Measurements from ENCODE around the gene DPYD.

DPYD gene

DNA sequence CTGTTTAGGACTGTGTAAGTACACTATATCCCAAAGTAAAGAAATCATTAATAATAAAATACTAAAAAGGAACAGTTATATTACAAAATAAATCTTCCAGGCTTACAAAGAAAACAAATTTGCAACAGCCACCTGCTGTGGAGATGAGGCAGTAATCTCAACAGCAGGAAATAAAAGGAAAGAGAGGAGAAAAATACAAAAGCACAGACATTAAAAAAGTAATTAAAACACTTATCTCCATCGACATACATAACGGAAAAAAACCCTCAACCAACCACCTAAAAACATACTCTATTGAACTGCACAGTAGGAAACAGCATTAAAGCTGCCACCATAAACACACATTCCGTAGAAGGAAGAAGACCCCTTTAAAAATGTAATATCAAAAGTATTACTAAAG, 317.6 kb downstream of the DPYD start:
- DNase-seq: no peak

DNA sequence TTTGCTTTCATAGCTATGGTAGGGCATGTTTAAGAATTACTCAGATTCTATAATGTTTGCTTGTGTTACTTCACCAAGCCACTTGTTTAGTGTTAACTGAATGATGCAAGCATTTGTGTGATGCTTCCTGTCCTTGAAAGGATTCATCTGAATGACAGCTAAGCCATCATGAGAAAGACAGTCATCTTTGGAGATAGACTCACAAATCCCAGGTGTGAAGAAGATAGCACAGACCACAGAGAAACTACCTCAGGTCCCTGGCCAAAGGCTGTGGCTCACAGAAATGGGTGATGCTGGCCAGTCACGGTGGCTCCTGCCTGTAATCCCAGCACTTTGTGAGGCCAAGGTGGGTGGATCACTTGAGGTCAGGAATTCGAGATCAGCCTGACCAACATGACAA, 321.4 kb downstream of the DPYD start:
- no peak for DNase-seq

DNA sequence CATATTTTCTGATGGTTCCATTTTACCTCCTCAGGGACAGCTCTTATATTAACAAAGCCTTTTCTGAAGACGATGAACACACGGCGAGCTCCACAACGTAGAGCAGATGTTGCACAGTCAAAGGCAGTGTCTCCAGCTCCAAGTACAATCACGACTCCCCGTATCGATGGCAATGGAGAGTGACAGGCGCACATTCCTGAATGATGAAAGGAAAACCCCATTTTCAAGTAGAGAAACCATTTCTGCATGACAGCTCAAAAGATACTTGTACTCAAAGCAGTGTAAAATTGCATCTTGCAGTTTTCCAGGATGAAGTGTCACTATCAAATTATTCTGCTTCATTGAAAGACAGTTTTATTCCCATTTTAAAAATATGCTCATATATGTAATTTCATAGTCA, 327.6 kb downstream of the DPYD start:
- DNase-seq: no peak

DNA sequence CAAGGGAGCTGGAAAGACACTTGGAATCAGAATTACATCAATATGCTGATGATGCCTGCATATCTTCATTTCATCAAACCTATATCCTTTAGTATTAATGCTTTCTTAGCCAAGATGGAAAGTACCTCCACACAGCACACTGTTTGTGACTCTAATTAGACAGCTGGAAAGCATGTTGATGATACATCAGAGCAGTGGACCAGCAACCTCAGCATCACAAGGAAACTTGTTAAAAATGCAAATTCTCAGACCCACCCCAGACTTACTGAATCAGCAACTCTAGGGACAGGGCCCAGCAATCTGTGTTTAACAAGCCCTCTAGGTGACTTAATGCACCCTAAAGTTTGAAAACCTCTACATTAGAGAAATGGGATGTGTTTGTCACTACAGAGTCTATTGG, 332.1 kb downstream of the DPYD start:
- DNase-seq: no peak

DNA sequence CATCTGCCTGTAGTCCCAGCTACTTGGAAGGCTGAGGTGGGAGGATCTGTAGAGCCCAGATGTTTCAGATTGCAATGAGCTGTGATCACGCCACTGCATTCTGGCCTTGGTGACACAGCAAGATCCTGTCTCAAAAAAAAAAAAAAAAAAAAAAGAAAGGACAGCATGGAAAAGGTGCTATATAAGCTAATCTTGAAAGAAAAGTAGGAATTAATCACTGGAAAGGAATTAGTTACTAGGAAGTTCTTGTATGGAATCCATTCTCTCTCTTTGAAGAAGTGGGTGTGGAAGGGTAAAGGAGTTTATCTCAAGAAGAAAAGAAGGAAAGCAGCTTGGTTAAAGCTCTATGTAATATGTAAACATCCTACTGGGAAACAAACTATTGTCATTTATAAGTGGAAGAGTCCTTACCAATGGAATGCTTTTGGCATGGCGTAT, 339.2 kb downstream of the DPYD start:
- DNase-seq: no peak

DNA sequence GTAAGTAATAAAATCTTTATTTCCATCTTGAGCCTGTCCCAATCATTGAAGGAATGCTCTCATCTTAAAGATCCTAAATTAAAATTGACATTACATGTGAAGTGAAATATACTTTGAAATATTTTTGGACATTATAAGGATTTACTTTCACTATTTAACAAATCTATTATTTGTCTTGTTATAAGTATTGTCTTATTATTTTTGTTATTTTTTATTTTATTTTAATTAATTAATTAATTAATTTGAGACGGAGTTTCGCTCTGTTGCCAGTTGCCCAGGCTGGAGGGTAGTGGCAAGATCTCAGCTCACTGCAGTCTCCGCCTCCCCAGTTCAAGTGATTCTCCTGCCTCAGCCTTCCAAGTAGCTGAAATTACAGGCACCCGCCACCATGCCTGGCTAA, 343.2 kb downstream of the DPYD start:
- no peak for DNase-seq

DNA sequence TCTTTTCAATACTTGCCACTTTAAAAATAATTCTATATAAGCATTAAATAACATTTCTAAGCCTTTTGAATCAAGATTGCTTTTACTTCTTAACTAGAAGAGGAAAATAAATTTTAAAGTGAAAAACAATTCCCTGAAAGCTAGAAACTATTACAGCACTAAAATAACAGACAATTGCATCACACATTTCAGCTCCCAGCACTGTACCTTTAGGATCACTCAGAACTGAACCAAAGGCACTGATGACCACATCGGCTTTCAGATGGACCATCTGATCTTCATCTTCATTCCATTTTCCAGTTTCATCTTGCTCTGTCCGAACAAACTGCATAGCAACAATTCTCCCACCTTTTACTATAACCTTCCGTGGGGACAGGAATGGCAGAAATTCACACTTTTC, 347.3 kb downstream of the DPYD start:
- DNase-seq: no peak

DNA sequence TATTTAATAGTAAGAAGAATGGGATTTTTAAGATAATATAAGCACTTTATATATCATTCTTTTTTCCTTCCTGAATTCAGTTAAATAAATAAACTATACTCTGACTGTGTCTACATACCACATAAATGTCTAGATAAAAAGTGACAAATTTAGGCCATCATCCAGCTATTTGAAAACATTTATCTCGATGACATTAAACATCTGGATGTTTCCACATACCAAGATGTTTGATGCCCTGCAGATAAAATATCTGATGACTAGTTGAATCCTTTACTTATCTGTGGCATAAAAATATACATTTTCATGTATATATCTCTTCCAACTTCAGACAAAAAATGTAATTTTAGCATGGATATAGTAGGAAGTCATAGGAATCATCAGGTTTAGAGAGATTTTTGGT, 348.3 kb downstream of the DPYD start:
- no peak for DNase-seq

DNA sequence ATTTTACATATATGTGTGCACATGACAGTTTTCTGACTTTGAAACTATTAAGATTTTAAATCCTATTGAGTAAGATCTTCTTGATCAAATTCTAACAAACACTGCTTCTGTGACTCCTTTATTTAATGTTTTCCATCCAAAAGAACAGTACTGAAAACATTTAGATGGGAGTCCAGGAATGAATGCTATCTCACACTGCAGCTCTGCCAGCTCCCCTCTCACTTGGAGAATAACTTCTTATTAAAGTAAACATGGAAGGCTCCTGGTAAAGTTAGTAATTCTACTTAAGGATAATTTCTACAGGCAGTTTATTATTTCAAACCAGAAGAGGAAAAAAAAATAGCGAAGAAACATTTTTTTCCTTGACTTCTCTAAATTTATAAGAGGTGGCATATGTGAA, 349.1 kb downstream of the DPYD start:
- no peak for DNase-seq

DNA sequence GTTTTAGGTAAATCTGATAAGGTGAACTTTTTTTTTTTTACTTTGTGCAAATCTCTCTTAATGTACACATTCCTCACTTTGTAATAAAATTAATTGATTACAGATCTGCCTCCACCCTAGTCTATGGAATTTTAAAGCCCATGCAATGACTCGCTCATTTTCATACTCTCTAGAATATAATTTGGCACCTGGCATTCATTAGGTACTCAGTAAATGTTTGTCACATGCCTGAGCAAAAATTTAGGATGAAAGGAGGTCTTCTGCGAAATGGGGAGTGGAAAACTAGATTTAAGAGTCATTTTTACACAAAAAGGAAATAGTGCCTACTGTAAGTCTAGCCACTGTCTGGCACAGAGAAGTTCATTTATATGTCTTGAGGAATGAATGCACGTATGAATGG, 350.1 kb downstream of the DPYD start:
- no peak for DNase-seq

DNA sequence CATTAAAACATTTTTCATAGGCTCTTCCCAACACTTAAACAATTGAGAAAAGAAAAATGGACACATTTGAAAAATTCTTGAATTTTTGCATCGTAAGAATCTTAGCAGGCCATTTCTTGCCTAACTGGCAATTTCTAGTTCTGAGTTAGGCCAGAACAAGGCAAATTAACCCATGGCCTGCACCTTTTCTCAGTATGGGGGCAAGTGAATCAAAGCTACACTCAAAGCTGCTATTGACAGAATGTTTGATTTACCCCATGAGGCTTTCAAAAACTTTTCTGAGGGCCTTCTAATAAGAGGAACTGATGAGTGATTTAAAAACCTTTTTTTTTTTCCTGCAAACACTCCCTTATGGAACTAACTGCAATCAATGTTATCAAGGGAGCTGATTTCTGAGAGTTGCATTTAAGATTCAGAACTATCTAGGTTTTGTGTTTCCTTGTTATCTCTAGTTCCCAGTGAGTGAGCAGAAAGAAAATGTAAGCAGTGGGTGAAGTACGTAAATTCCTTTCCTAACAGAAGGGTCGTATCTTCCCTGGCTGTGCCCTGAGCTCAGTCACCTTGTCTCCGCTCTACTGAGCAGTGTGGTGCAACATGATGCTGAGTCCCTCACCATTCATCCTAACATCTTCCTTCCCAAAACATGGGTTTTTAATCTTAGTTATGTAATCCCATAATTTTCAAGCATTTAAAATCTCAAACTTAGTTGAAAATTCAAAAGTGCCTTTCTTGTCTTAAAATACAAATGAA, 353.7 kb downstream of the DPYD start:
- DNase-seq: no peak

DNA sequence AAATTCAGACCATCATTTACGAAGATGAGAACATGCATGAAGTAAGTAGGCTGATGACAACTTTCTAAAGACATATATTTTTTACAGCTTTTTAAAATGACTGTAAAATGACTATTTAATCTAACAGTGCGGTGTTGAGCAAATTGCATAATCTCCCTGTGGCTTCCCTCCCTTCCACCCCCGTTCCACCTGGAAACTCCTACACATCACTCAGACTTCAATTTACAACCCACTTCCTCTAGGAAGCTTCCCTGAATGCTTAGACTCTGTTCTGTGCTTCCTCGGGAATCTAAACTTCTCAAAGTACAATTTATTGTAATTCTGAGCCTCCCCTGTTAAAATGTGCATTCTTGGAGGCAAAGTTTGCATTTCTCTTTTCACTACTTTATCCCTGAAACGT, 354.9 kb downstream of the DPYD start:
- DNase-seq: no peak

DNA sequence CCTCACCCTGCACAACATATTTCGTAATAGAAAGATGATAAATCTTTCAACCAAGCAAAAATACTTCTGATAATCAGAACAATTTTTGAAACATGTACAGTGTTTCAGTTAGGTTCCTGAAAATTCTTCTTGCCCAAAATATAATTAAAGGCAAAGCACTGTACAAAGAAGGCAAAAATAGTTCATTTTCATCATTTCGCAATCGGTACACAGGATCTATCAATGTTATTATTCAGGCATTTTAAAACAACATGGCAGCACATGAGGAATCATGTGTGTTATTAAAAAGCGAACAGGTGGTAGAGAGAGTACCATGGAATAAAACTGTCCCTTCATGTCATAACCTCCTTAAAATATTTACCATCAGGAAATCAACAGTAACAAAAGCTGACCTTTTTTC, 356.9 kb downstream of the DPYD start:
- no peak for DNase-seq

DNA sequence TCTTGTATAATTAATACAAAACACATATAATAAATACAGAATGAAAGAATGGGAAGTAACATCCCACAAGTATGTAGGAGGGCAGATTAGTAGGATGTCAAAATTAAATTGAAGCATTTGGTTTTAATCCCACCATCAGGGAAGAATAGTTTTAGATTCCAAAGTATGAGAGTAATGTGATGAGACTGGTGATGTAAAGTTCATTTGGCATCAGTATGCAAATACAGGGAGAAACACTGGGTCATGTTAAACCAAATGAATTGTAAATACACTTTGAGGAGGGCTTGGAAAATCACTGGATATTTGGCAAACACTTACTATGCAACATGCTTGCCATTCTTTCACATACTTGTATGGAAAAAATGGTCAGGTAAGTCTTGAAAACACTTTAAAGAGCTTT, 358.8 kb downstream of the DPYD start:
- DNase-seq: no peak

DNA sequence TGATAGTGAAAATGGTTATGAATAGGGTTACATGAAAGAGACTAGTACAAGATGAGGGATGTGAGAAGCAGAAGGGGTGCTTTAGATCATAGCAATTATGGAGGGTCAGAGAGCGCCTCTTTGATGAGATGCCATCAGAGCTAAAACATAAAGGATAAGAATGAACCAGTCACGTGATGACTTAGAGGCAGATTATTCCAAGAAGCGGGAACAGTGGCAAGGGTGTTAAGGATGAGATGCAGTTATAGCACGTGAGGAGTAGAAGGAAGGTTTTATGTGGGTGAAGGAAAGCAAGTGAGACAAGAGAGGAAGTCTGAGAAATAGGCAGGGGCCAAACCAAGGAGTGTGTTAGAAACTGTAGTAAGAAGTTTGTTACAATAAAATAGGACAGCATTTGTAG, 360.1 kb downstream of the DPYD start:
- DNase-seq: no peak

DNA sequence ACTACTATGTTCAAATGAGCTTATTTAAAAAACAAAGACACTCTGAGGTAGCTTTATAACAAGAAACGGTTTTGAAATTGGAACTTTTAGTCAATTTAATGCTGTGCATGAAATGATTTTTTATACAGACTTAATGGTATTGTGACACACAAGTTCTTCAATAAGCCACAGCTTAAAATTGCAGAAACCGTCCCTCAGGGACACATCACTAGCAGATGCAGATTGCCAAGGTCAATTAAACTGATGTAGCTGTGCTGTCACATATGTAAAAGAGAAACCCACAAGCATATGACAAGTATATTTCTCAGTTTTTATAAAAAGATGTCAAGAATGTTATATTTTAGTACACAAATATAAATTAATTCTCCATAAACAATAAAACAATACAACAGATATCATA, 366.9 kb downstream of the DPYD start:
- DNase-seq: no peak

DNA sequence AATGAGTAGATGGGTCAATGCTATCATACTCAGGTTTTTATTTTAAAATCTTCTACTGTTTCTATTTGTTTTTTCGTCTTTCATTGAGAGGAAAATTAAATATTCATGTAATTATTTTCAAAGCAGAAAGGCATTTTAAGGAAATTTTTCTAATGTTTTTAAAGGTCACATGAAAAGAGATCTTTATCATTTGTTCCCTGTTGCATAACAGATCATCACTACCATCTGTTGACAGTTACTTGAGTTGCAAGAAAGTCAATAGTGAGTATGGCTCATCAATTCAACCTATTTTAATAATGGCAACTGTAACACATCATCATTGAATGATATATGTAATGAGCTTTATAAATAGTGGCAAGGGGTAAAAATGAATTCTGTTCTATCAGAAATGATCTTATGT, 369.7 kb downstream of the DPYD start:
- DNase-seq: no peak

DNA sequence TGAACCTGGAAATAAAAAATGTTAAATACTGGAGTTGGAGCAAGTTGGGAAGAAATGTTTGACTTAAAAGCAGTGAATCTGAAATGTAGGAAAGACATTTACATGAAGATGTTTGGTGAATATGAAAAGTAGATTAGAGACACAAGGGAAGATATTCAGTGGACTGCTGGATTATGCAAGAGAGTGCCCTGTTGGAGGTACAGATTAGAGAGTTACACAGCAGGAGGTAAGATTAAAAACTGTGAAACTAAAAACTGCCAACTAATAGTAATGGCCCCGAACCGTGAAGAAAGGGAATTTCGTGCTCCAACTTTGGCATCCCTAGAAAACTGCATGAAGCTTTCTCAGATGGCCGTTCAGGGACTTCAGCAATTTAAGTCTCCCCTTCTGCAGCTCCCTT, 375.4 kb downstream of the DPYD start:
- no peak for DNase-seq

DNA sequence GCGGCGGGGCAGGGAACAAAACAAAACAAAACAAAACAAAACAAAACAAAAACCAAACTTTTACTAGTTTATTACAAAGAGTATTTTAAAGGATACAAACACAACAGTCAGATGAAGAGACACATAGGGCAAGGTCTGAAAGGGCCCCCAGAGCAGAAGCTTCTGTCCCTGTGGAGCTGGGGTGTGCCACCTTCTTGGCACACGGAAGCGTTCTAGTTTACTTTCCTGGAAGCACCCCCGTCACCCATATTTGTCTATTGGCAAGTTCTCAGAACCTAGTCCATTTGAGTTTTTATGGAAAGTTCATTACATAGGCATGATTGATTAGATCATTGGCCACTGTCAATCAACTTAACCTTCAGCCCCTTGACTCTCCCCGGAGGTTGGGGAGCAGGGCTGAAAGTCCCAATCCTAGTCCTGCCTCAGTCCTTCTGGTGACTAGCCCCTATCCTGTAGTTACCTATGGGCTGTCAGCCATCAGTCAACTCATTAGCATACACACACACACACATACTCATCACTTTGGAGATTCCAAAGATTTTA, 380.4 kb downstream of the DPYD start:
- no peak for DNase-seq

DNA sequence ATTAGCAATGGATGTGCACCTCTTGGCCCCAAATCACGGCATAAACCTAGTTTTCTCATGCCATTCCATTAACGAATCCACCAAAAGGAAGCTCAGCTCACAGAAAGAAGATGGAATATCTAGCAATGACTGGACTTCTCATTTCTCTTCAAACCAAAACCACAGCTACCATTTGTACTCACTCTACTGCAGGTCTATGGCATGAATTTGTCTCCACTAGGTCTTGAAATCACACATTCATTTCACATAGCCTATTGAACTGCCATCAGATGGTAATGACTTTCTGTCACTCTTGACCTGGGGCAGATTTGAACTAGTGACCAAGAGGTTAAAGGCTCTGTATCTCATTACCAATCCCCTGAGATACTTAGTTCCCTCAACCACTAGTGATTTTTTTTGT, 382.7 kb downstream of the DPYD start:
- DNase-seq: no peak

DNA sequence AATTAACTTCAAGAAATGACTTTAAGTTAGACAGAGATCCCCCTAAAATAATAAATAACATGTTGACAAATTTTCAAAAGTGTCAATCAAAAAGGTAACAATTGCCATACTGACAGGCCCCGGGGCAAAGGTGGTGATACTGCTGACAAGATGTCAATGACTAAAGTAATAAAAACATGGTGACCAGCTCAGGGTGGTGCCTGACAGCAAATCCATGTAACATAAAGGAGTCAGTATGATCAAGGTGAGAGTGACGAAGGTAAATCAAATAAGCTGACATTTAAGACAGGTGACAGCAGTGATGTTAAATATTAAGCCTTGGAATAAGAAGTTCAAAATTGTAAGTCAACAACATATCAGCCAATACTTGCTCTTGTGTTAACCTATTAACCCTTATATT, 387.5 kb downstream of the DPYD start:
- DNase-seq: no peak

DNA sequence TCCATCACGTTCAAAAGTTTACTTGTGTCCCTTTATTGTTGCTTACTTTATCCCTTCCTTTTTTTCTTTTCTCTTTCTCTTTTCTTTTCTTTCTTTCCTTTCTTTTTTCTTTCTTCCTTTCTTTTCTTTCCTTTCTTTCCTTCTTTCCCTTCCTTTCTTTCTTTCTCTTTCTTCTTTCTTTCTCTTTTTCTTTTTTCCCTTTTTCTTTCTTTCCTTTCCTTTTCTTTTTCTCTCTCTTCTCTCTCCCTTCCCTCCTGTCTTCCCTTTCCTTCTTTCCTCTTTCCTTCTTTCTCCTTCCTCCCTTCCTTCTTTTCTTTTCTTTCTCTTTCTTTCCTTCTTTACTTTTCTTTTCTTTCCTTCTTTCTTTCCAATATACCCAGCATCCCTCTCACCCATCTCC, 391.2 kb downstream of the DPYD start:
- no peak for DNase-seq

DNA sequence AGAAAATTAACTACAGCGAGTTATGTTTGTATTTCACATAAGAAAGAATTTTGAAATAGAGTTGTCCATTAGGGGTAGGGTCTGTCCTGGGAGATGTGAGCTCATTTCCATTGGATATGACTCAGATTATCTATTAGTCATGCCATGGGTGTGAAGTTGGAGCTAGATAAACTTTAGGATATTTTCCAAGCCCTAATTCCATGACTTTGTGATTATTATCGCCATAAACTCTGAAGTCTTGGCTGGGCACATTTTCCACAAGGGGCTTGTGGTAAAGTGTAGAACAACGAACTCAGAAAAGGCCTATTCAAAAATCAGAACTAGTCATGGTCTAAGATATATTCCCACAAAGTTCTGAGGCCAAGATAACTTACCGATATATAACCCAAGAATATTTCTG, 396.6 kb downstream of the DPYD start:
- no peak for DNase-seq

DNA sequence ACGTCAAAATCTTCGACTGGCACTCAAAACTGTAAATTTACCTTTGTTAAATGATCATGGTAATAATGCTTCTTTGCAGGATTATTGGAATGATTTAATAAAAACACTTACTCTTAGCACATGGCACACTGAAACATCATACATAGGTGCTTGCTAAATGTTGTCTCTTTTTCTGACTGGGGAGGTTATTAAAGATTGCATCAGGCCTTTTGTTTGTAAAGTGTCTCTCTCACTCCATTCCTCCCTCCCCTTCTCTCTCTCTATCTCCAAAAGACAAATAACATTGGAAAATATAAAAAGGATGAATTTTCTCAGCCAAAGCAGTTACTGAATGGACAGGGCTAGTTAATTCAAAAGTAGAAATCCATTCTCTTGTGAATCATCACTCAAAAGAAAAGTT, 404.2 kb downstream of the DPYD start:
- no peak for DNase-seq

DNA sequence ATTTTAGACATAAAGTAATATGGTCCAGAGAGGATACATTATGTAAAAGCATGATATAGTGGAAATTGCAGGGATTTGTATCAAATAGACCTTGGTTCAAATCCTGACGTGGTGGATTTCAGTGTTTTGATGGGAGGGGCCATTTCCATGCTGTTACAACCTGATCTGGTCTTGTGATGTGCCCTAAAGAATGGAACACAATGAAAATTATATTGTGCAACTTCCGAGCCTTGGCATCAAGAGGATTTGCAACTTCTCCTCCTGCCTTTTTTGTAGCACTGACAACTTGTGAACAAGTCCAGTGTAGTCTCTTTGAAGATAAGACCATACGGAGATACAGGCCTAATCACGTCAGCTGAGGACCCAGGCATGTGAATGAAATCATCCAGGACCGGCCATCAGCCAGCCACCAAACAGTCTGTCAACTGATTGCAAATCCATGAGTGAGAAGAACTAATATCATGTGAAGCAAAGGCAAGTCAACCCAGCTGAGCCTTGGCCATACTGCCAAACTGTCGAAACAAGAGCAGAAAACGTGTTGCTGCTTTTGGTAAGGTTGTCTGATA, 412.1 kb downstream of the DPYD start:
- DNase-seq: no peak
